HG02885 (cell line): ENCODE data around the gene CDK17.
"Not testable (repeated sequence)": the region's sequence is repeated elsewhere in the genome, so short reads cannot be mapped to it uniquely, and the experiment has no call there.

Experiments
- ATAC-seq: cut with Tn5 transposase; IDR thresholded peaks from one replicate; pipeline ENCODE4 v1.9.1; 2021; ENCODE audit warnings: mild to moderate bottlenecking; ENCODE audit not compliant: unreplicated experiment, poor library complexity

The CDK17 gene

DNA sequence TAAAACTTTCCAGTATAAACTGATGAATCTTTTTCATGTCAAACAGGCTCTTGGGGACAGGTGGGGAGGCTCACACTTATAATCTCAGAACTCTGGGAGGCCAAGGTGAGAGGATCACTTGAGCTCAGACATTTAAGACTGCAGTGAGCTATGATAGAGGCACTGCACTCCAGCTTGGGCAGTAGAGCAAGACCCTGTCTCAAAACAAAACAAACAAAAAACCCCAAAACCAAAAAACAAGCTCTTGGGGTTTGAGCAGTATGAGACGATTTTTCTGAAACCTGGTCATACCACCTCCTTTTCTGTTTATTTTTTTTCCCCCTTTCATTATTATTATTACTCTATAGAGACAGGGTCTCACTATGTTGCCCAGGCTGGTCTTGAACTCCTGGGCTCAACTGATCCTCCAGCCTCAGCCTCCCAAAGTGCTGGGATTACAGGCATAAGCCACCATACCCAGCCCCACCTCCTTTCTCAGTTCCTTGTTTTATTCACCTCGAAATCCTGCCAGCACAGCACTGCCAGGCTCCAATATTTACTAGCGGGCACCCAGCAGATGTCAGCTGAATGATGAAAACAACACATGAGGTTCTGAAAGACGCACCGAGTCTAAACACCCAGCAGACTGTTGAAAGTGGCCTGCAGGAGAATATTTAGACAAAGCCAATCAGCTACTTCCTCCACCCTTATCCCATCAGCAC is 19.5 kb upstream of the CDK17 start:
- ATAC-seq, result peak; percentile 52

DNA sequence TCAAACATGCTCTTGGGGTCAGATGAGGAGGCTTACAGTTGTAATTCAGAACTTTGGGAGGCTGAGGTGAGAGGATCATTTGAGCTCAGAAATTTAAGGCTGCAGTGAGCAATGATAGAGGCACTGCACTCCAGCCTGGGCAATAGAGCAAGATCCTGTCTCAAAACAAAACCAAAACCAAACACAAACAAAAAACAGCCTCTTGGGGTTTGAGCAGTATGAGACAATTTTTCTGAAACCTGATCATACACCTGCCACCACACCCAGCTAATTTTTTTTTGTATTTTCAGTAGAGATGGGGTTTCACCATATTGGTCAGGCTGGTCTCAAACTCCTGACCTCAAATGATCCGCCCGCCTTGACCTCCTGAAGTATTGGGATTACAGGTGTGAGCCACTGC is 17.4 kb upstream of the CDK17 start:
- ATAC-seq, result peak; percentile 70

DNA sequence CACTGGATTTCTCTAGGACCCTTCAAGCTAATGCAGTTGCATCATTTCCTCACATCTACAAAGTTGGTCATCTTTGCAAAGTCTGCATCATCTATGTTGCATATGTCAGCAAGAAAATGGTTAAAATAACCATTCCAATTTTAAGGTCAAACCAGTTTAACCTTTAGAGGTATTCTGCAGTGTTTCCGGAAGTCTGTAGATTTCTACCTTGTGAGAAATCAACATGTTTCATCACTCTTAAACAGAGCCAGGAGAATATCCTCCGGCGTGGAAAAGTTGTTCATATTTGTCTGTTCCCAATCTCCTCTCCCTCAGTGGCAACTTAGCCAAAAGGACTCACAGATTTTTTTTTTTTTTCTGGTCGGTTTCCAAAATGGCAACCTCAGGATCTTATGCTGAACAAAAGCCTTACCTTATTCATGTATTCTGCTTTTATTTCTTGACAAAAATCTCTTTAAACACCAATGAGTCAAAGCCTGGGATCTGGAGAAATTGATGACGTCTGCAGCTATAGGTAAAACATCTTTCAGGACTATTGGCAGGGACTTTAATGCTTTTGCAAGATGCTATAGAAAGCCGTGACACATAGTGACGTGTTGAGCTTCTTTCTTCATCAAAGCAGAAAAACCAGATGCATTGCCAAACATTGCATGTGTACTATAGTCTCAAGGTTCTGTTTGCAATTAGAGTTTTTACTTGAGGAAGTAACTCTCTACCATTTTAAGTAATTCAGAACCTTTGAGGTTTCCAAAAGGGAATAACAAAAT is 16.0 kb upstream of the CDK17 start:
- ATAC-seq, result no peak

DNA sequence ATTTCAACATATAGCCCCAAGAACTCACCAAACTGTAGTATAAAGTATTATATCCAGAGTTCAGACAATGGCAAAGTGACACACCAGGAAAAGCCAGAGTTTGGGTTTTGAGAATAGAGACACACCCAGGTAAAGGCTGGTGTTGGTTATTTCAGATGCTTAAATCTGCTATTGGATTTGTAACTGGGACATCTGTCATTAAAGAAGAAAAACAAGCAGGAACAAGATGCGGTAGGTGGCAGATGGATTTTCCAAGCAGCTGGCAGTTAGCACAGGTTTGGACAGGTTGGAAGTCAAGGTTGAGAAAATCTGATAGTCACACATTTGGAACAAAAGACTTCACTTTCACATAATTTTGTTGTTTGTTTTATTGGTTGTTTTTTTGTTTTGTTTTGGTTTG is 14.4 kb upstream of the CDK17 start:
- no peak for ATAC-seq

DNA sequence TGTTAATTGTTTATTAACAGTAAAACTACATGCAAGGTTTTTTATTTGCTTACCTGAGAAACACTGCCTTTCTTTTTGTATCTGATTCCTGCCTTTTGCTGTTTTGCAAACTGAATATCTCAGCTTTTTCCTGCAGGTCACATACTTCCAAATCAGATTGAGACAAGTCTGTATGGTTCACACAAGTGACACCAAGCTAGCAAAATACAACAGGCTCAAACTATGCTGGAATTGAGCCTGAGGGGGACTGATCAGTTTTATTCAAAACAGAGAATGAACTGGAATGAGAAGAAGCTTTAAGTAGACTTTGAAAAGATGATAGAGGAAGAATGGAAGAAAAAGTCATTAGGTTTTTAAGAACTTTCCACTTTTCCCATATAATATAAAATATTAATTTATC is 12.2 kb upstream of the CDK17 start:
- ATAC-seq, result no peak

DNA sequence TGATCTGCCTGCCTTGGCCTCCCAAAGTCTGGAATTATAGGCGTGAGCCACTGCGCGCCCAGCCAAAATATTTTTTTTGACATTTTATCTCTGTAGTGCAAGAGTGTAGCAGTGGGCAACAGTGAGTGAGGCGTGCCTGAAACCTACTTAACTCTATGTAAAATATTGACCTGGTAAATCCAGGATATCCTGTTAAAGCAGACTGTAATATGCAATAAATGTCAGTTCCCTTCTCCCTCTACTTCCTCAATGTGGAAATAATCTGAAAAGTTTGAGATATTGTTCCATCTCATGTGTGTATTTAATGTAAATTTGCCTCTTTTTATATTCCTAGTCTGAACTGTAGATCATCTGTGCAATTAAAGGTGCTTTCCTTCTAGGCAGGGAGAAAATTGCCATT is 9.5 kb upstream of the CDK17 start:
- no peak for ATAC-seq

DNA sequence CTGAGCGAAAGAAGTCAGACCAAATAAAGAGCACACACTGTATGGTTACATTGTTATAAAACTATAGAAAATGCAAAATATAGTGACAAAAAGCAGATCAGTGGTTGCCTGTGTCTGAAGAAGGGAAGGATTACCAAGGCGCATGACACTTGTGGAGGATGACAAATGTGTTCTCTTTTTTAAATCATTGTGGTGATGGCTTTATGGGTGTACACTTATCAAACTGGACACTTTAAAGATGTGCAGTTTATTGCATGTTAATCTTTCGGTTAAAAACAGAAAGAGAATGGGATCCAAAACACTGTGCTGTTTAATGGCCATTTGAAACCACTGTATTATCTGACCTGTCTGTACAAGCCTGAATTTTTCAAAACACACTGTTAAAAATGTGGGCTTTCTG is 8.8 kb upstream of the CDK17 start:
- no peak for ATAC-seq

DNA sequence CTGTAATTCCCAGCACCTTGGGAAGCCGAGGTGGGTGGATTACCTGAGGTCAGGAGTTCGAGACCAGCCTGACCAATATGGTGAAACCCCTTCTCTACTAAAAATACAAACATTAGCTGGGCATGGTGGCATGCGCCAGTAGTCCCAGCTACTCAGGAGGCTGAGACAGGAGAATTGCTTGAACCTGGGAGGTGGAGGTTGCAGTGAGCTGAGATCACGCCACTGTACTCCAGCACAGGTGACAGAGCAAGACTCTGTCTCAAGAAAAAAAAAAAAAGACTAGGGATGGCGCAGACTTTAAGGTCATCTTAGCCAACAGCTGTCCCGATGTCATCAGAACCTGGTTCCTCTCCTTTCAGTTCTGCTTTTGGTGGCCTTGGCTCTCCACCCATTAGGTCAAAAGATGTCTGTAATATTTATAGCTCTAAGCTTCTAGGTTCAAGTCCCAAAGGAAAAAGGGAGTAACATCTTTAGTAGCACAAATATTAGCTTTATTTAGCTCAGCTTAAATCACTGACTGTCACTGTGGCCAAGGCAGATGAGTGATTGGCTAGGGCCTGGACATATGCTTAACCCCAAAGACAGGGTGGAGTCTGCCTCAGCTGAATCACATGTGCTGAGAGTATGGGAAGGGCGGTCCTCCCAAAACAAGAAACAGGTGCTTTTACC is 7.3 kb upstream of the CDK17 start:
- ATAC-seq, result peak; percentile 96

DNA sequence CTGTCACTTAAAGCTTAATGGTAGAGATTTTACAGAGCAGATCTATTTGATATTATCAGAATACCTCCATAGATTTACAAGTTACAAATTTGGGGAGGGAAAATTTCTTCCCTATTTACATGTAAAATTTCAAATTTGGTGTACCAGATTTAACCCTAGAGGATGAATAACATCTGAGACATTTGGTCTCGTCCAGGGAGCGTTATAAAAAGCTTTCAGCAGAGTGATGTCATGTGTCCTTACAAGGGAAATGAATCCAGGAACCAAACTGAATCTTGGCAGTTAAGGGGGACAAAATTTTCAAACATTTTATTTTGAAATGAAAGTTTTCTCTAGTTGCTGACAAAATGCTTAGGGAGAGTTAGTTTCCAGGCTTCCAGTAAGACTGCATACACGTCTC is 4.5 kb upstream of the CDK17 start:
- ATAC-seq, result no peak

DNA sequence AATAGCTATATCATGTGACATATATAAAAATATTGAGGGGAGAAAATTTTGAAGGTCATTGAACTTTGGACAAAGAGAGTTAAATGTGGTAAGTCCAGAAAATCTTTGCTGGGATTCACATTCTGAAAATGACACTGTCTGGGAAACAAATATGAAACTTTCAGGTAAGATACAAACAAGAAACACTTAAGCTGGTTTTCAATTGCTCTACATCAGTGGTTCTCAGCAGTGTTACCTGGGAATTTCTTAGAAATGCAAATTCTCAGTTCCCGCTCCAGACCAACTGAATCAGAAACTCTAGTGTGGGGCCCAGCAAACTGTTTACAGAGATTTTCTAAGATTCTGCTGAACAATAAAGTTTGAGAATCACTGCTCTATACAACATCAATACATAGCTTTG is 3.6 kb upstream of the CDK17 start:
- no peak for ATAC-seq

DNA sequence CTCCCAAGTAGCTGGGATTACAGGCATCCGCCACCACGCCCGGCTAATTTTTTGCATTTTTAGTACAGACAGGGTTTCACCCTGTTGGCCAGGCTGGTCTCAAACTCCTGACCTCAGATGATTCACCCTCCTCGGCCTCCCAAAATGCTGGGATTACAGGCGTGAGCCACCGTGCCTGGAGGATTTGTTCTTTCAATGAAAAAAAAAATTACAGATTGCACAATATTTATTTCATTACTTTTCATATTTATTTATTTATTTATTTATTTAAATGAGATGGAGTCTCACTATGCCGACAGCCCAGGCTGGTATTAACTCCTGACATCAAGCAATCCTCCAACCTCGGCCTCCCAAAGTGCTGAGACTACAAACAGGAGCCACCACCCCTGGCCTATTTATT is 2.3 kb upstream of the CDK17 start:
- ATAC-seq, result not testable (repeated sequence)

DNA sequence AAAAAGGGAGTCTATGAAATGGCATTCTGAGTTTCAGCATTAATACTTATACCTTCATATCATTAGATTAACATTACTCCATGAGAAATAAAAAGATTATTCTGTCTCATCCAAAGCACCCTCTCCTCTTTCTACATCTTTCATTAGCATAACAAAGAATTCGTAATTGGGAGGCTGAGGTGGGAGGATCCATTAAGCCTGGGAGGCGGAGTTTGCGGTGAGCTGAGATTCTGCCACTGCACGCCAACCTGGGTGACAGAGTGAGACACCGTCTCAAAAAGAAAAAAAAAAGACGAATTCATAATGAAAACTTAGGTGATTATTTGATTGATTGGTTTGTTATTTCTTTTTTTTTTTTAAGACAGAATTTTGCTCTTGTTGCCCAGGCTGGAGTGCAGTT is 1.8 kb upstream of the CDK17 start:
- no peak for ATAC-seq

DNA sequence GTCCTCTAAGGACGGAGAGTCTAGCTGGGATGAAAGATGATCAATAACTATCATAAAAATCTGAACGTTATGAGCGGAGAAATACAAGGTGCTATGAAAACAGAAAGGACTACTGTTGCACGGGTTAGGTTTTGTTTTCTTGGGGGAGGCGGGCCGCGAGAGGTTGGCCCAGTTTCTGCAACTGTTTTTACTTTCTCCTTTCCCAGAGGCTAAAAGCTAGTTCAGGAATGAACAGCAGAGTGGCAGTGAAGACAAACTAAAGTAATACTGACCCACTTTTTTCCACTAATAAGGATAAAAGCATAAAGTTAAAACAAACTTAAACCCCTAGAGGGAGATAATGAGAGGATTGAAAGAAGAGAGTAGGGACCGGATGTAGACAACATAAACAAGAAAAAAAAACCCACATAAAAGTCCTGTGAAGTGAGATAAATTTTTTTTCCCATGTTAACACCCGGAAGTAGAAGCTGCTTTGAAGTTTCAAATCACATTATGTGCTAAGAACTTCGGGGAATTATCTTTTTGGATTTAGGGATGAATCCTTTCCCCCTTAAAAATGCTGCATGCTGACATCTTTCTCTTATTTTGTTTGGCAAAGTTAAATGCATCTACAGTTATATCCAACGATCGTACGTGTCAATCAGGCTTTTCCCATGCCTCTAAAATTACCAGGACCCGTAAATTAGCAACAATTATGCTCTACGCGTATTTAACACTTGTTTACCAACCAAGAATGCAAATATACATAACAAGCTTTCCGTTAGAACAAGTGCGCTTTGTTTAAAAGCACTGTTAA is 1.0 kb upstream of the CDK17 start:
- ATAC-seq, result peak; percentile 31

DNA sequence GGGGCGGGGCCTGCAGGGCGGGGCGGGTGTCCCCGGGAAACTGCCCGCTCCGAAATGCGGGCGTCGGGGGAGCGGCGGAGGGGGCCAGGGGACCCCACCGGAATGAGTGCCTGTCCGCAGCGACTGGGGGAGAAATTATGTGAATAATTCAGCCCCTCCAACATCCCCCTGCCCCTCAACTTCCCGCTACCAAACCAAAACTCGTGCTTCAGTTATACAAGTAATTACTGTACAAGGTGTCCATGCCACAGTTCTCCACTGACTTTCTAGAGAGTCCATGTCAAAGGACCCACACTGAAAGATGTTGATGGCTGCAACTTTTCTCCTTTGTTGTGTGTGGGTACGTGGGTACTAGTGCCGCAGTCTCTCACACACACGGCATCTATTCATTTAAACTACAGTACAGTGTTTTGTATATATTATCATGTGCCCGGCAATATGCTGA is 414 bp upstream of the CDK17 start:
- peak; percentile 2 for ATAC-seq

DNA sequence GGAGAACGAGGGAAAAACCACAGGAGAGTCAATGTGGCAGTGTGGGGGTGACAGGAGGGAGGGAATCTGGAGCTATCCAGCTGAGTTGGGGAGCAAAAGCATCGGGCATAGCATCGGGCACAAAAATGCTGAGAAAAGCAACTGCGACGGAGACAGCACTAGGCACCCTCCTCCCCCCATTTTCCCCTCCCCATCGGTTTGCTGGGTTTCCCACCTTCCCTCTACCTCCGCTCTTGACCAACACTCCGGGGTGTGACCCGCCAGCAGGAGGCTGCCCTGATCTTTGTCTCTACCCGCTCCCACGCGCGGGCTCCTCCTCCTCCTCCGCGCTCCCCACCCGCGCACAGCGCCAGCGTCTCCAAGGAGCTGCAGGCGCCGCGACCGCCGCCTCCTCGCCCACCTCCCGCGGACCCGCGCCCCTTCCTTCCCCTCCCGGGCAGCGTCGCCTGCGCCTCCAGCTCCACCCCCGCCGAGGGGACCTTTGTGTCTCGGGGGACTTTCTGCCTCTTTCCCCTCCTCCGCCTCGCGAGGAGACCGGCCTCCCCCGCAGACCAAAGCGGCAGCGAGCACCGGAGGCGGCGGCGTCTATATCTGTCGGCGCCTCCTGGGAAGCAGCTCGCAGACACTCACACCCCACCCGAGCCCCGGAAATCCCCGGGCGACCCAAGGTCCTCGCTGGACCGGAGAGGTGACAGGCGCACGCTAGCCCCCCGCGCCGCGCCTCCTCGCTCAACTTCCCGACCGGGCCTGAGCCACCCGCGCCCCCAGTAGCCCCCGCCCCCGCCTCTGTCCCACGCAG is 920 bp downstream of the CDK17 start:
- ATAC-seq, result peak; percentile 41

DNA sequence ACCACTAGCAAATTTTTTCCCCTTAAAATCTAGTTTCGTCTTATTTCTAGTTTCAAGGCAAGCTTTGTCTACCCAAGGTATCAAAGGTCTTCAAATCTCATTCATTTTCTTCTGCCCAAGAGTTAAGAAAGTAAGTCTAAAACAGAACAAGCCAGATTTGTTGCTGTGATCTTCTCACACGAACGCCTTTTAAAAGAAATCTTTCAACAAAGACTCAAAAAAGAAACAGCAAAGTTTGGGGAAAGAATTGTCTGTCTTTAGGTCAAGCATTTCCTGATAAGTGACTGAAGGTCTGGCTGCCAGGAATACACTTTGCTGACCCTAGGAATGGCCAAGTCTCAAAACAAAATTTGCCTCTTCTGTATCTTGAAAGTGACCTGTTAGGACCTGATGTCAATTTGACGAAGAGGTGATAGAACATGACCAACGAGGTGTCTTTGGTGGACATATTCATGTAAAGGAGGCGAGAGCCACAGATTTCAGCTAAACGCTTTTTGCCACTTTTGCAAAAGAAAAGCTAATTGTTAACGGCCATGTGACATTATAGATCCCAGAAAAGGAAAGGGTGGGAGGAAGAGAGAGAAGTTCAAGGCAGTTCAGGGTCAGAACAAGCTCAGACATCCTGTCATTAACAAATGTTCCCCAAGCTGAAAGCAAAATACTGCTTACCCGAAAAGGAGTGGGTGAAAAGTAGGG is 1.7 kb downstream of the CDK17 start:
- ATAC-seq, result no peak

DNA sequence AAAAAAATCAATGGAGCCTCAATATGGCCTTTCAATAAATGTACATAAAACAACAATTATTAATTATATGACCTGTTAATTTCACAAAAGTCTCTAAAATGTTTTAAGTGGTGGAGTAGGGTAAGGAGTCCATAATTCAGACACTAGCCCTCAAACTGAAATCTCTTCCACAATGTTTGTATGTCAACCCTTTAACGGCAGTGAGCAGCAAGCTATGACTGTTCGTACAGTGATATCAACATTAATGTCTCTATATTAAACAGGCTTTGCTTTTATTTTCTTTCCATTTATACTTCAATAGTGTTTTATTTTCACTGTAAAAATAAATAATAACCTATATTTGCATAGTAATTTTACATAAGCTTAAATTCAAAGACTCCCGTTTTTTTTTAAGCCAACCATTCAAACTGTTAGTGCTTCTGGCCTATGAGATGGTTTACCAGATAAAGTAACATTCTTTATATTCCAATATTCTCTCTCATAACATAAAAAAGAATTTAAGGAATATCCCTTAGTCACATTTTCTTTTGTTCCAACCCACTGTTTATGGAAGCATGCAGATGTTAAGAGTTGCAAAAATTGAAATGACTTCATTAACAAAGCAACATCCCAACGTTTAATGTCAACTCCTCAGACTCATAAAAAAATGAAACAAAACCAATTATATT is 2.3 kb downstream of the CDK17 start:
- ATAC-seq, result no peak

DNA sequence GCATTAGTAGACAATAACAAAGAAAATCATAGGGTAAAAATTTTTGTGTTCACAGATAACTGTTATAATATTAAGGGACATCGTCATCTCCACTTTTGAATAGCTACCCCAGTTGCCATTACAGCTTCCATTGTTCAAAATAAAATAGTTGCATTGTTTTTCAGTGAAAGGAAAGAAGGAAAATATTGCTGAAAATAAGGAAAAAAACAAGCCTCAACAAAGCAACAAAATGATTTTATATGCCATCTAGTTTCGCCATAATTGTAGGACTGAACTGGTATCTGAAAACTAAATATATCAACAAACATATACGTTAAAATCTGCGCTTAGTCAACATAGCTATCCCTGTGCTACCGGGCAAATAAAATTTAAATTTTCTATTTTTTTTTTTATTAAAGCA is 3.3 kb downstream of the CDK17 start:
- ATAC-seq, result no peak

DNA sequence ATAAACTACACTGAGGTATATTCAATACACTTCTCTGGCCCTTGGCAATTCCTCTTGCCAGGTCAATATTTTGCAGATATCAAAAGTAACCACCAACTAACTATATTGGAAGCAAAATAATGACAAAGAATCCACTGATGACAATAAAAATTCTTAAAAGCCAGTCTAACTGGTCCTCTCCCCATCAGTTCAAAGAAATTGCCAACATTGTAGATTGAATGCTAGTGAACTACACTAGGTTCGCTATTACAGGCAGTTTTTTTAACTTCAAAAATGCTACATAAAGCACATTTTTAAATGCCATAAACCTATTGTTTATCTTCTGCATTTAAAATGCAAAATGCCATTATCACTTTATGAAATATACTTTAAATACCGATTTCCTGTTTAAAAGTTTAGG is 4.0 kb downstream of the CDK17 start:
- no peak for ATAC-seq
